Measurements from ENCODE around the gene EPHB1.

Gene EPHB1

DNA sequence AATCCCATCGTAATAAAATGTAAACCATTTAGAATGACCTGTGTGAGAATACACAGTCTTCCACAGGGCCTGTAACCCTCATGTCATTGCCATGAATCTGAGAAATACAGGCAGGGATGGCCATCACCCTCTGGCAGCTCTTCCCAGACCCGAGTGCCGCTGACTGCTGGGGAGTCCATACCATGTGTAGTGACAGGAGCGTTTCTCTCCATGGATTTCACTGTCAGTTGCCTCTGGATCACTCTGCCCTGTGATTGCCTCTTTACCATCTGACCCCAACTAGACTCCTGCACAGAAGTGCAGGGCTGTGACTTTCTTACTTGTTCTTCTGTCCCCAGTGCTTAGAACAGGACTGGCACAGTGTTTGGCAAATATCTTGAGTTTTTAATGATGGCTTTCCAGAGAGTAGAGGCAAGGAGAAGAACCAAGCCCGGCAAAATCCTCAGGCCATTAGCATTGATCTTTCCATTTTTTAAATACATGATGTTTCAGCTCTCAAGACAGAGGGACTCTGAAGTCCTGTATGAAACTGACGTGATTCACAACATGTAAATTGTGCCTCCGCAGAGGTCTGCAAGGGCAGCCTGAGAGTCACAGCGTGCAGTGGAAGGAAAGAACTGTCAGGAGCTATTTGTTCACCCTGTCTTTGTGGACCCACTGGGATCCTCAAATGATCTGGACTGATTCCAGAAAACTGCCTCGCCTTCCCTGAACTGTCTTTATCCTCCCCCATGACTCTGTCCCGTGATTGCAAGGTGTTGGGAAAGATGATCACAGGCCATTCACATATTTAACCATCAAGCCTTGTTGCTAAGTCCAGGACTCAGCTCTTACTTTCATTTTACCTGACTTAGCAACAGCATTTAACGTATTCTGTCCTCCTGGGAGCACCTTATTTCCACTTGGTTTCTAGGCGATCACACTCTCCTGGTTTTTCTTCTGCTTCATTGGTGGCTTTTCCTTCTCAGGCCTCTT is 354.9 kb downstream of the EPHB1 start:
- no peaks in the 10 kb centered on the region for H3K9me3 ChIP-seq (ENCODE audit: control insufficient read depth, low read length)
- WGBS, 2 experiments: 94% methylated on average over 12 of the region's 12 CpGs
- H3K4me3 ChIP-seq (ENCODE audit: insufficient read depth, low read depth, low read length): no peak overlapping the region
- no peaks in the 10 kb centered on the region for H3K36me3 ChIP-seq (ENCODE audit: control insufficient read depth, insufficient read depth, low read length)
- H3K27me3 ChIP-seq (ENCODE audit: control insufficient read depth, insufficient read depth, low read length, poor library complexity, severe bottlenecking): no peaks in the 10 kb centered on the region
- peaks cover 8% of the 10 kb centered on the region for H3K4me1 ChIP-seq (ENCODE audit: control insufficient read depth, insufficient read depth, low read length)
- no peak overlapping the region for H3K27ac ChIP-seq (ENCODE audit: insufficient read depth, low read depth, low read length, poor library complexity, severe bottlenecking)

DNA sequence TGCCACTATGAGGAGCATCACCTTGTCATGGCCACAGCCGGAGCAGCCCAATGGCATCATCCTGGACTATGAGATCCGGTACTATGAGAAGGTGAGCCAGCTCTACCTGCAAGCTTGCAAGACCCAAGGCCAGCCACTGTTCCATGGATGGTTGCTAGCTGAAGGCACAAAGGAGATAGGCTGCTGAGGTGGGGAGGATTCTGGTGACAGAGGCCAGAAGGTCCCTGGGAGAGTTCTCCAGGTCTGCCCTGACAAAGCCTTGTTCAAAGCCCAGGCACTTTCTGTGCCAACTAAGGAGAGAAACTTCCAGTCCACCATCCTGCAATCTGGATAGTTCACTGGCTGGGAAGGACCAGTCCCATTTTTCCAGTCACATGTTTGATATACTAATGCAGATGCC is 359.1 kb downstream of the EPHB1 start:
- H3K36me3 ChIP-seq (ENCODE audit: control insufficient read depth, insufficient read depth, low read length): no peaks in the 10 kb centered on the region
- H3K9me3 ChIP-seq (ENCODE audit: control insufficient read depth, low read length): no peaks in the 10 kb centered on the region
- no peak overlapping the region for H3K27ac ChIP-seq (ENCODE audit: insufficient read depth, low read depth, low read length, poor library complexity, severe bottlenecking)
- no peak overlapping the region for H3K4me3 ChIP-seq (ENCODE audit: insufficient read depth, low read depth, low read length)
- no peaks in the 10 kb centered on the region for H3K27me3 ChIP-seq (ENCODE audit: control insufficient read depth, insufficient read depth, low read length, poor library complexity, severe bottlenecking)
- H3K4me1 ChIP-seq (ENCODE audit: control insufficient read depth, insufficient read depth, low read length): no peaks in the 10 kb centered on the region
- WGBS, 2 experiments: 93 to 100% methylated on average over 2 of the region's 2 CpGs

- no peaks in the 10 kb centered on the region for H3K9me3 ChIP-seq (ENCODE audit: control insufficient read depth, low read length)
- H3K36me3 ChIP-seq (ENCODE audit: control insufficient read depth, insufficient read depth, low read length): no peaks in the 10 kb centered on the region
- WGBS, 2 experiments: 94 to 96% methylated on average over 4 of the region's 4 CpGs
- H3K27ac ChIP-seq (ENCODE audit: insufficient read depth, low read depth, low read length, poor library complexity, severe bottlenecking): no peak overlapping the region
- no peaks in the 10 kb centered on the region for H3K27me3 ChIP-seq (ENCODE audit: control insufficient read depth, insufficient read depth, low read length, poor library complexity, severe bottlenecking)
- H3K4me1 ChIP-seq (ENCODE audit: control insufficient read depth, insufficient read depth, low read length): peaks cover 10% of the 10 kb centered on the region
- H3K4me3 ChIP-seq (ENCODE audit: insufficient read depth, low read depth, low read length): no peak overlapping the region
These were observed 360.2 kb downstream of the EPHB1 start for GRCh38 chr3:135155228-135155627.

DNA sequence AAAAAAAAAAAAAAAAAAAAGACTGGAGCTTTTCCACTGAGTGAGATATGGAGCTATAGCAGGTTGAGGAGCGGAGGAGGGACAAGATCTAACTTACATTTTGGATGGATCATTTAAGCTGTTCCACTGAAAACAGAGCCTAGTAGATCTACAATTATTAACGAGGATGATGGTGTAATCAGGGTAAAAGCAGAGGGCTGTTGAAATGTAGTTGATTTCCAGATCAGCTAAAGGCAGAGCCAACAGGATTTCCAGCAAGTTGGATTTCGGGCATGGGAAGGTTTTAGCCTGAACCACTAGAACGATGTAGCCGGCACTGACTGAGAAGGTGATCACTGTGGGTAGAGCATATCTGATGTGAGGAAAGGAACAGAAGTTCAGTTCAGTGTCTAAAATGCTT is 360.7 kb downstream of the EPHB1 start:
- Histone ChIP-seq H3K4me1 (ENCODE audit: control insufficient read depth, insufficient read depth, low read length) (peaks cover 15% of the 10 kb centered on the region), H3K4me3 (ENCODE audit: insufficient read depth, low read depth, low read length) (no peak overlapping the region), H3K36me3 (ENCODE audit: control insufficient read depth, insufficient read depth, low read length) (no peaks in the 10 kb centered on the region), H3K27me3 (ENCODE audit: control insufficient read depth, insufficient read depth, low read length, poor library complexity, severe bottlenecking) (no peaks in the 10 kb centered on the region), H3K9me3 (ENCODE audit: control insufficient read depth, low read length) (no peaks in the 10 kb centered on the region), H3K27ac (ENCODE audit: insufficient read depth, low read depth, low read length, poor library complexity, severe bottlenecking) (no peak overlapping the region)
- 96 to 97% methylated on average over 5 of the region's 5 CpGs for WGBS, 2 experiments

DNA sequence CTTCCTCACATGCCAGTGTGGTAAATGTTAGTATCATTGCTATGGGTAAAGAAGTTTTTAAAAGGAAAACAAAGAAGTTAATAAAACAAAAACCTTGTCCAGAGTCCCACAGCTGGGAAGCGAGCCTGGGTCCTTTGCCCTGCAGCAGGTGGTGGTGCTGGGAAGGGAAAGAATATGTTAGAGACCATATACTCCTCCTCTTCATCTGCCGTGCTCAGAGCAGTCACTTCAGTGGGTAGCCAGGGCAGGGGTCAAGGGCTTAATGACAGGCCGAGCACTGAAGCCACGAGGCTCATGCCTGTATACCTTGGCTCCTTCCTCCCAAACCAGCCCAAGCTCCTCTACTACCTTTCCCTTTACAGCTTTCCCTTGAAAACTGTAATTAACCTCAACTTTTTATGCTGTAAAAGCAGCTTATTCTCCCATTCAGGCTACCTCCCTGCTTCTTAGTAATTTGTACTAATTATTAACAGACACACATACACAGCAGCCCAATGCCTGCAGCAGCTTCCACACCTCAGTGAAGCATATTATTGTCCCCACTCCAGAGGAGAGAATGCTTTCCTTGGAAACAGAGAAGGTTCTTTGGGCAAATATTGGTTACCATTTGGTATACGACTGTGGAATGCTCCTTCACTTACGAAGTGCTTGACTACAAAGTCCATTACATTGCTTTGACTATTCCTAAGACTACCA is 362.1 kb downstream of the EPHB1 start:
- H3K27ac ChIP-seq (ENCODE audit: insufficient read depth, low read depth, low read length, poor library complexity, severe bottlenecking): no peak overlapping the region
- H3K27me3 ChIP-seq (ENCODE audit: control insufficient read depth, insufficient read depth, low read length, poor library complexity, severe bottlenecking): no peaks in the 10 kb centered on the region
- peaks cover 24% of the 10 kb centered on the region for H3K4me1 ChIP-seq (ENCODE audit: control insufficient read depth, insufficient read depth, low read length)
- WGBS, 2 experiments: 78 to 93% methylated on average over 6 of the region's 6 CpGs
- H3K4me3 ChIP-seq (ENCODE audit: insufficient read depth, low read depth, low read length): no peak overlapping the region
- no peaks in the 10 kb centered on the region for H3K9me3 ChIP-seq (ENCODE audit: control insufficient read depth, low read length)
- H3K36me3 ChIP-seq (ENCODE audit: control insufficient read depth, insufficient read depth, low read length): no peaks in the 10 kb centered on the region

GRCh38 chr3:135158520-135158919 is 363.5 kb downstream of the EPHB1 start:
- WGBS, 2 experiments: 94 to 98% methylated on average over 5 of the region's 5 CpGs
- peaks cover 24% of the 10 kb centered on the region for H3K4me1 ChIP-seq (ENCODE audit: control insufficient read depth, insufficient read depth, low read length)
- H3K27me3 ChIP-seq (ENCODE audit: control insufficient read depth, insufficient read depth, low read length, poor library complexity, severe bottlenecking): no peaks in the 10 kb centered on the region
- H3K36me3 ChIP-seq (ENCODE audit: control insufficient read depth, insufficient read depth, low read length): no peaks in the 10 kb centered on the region
- no peaks in the 10 kb centered on the region for H3K9me3 ChIP-seq (ENCODE audit: control insufficient read depth, low read length)
- no peak overlapping the region for H3K4me3 ChIP-seq (ENCODE audit: insufficient read depth, low read depth, low read length)
- H3K27ac ChIP-seq (ENCODE audit: insufficient read depth, low read depth, low read length, poor library complexity, severe bottlenecking): no peak overlapping the region

DNA sequence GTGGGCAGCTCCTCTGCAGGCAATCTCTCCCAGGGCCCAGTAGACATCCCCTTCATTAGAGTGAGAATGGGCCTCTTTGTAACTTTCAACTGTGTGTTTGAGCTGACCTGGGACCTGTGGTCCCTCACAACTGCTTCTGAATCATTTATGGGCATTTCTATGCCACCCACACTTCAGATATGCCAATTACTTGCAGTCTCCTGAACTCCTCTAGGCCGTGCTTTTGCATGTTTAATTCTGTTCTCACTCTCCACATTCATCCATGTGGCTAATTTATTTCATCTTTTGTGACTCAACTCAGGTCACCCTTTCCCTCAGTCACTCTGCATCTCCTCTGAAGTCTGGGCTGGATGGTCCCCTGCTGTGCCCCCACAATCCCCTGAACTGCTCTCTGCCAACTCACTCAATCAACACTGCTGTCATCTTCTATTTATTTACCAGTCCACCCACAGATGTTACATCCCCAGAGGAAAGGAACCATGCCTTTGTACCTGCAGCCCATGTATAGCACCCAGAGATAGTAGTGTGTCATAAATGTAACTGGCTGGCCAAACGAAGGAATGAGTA is 364.7 kb downstream of the EPHB1 start:
- no peak overlapping the region for H3K27ac ChIP-seq (ENCODE audit: insufficient read depth, low read depth, low read length, poor library complexity, severe bottlenecking)
- H3K4me3 ChIP-seq (ENCODE audit: insufficient read depth, low read depth, low read length): no peak overlapping the region
- WGBS, 2 experiments: 21 to 66% methylated on average over 1 to 2 of the region's 2 CpGs
- no peaks in the 10 kb centered on the region for H3K36me3 ChIP-seq (ENCODE audit: control insufficient read depth, insufficient read depth, low read length)
- H3K27me3 ChIP-seq (ENCODE audit: control insufficient read depth, insufficient read depth, low read length, poor library complexity, severe bottlenecking): no peaks in the 10 kb centered on the region
- no peaks in the 10 kb centered on the region for H3K9me3 ChIP-seq (ENCODE audit: control insufficient read depth, low read length)
- peaks cover 24% of the 10 kb centered on the region for H3K4me1 ChIP-seq (ENCODE audit: control insufficient read depth, insufficient read depth, low read length)

- 64 to 70% methylated on average over 1 of the region's 1 CpG for WGBS, 2 experiments
- Histone ChIP-seq H3K27ac (ENCODE audit: insufficient read depth, low read depth, low read length, poor library complexity, severe bottlenecking) (peak overlapping the region; percentile 6), H3K27me3 (ENCODE audit: control insufficient read depth, insufficient read depth, low read length, poor library complexity, severe bottlenecking) (no peaks in the 10 kb centered on the region), H3K4me3 (ENCODE audit: insufficient read depth, low read depth, low read length) (no peak overlapping the region), H3K36me3 (ENCODE audit: control insufficient read depth, insufficient read depth, low read length) (no peaks in the 10 kb centered on the region), H3K9me3 (ENCODE audit: control insufficient read depth, low read length) (no peaks in the 10 kb centered on the region), H3K4me1 (ENCODE audit: control insufficient read depth, insufficient read depth, low read length) (peaks cover 24% of the 10 kb centered on the region)
These were observed 366.4 kb downstream of the EPHB1 start for GRCh38 chr3:135161425-135161824.

- Histone ChIP-seq H3K9me3 (ENCODE audit: control insufficient read depth, low read length) (no peaks in the 10 kb centered on the region), H3K4me3 (ENCODE audit: insufficient read depth, low read depth, low read length) (no peak overlapping the region), H3K36me3 (ENCODE audit: control insufficient read depth, insufficient read depth, low read length) (peaks cover 3% of the 10 kb centered on the region), H3K27me3 (ENCODE audit: control insufficient read depth, insufficient read depth, low read length, poor library complexity, severe bottlenecking) (no peaks in the 10 kb centered on the region), H3K27ac (ENCODE audit: insufficient read depth, low read depth, low read length, poor library complexity, severe bottlenecking) (no peak overlapping the region), H3K4me1 (ENCODE audit: control insufficient read depth, insufficient read depth, low read length) (peaks cover 27% of the 10 kb centered on the region)
- 88 to 98% methylated on average over 4 to 5 of the region's 5 CpGs for WGBS, 2 experiments
These were observed 368.6 kb downstream of the EPHB1 start for GRCh38 chr3:135163701-135164100.

- no peak overlapping the region for H3K27ac ChIP-seq (ENCODE audit: insufficient read depth, low read depth, low read length, poor library complexity, severe bottlenecking)
- WGBS, 2 experiments: 93 to 95% methylated on average over 5 of the region's 5 CpGs
- no peaks in the 10 kb centered on the region for H3K27me3 ChIP-seq (ENCODE audit: control insufficient read depth, insufficient read depth, low read length, poor library complexity, severe bottlenecking)
- peaks cover 23% of the 10 kb centered on the region for H3K4me1 ChIP-seq (ENCODE audit: control insufficient read depth, insufficient read depth, low read length)
- H3K9me3 ChIP-seq (ENCODE audit: control insufficient read depth, low read length): no peaks in the 10 kb centered on the region
- H3K4me3 ChIP-seq (ENCODE audit: insufficient read depth, low read depth, low read length): no peak overlapping the region
- H3K36me3 ChIP-seq (ENCODE audit: control insufficient read depth, insufficient read depth, low read length): peaks cover 3% of the 10 kb centered on the region
These were observed 370.2 kb downstream of the EPHB1 start for GRCh38 chr3:135165260-135165659.
